IMR-90 (cell line): ENCODE measurements around the gene RNF224. TPM values are rescaled to one million over a fixed set of nuclear protein-coding genes. Genes with fewer than 3 reads are reported as not detected.
A peak's percentile ranks its signal among the peaks of the same experiment; 100 is the strongest.

Source experiments
- ATAC-seq: fragments of 200-7000 bp; cut with Tn5 transposase; 2 replicates; pipeline ENCODE4 v1.9.1; 2020; ENCODE audit warnings: low read depth, mild to moderate bottlenecking, moderate library complexity
- BruUV-seq: library from RNA; stranded (reverse); fragments of 400-500 nt; replicated peaks from 2 replicates; lab custom pipeline; 2021; lab: Mats Ljungman, UMichigan
- CTCF ChIA-PET: fragments of 300-600 bp; formaldehyde crosslinking; extraction: SDS; loops from one replicate; lab custom pipeline; 2021; ENCODE audit warnings: antibody characterized with exemption; lab: Yijun Ruan, JAX
- POLR2A ChIA-PET: fragments of 300-600 bp; sonication (Branson Sonifier 250); formaldehyde crosslinking; loops from one replicate; lab custom pipeline; 2022; ENCODE audit warnings: antibody characterized with exemption; ENCODE audit not compliant: unreplicated experiment; lab: Charles Lee
- DNase-seq: peaks from one replicate; pipeline ENCODE4 v3.0.0; 2013
- H2AFZ ChIP-seq: replicated peaks from 2 replicates; pipeline ENCODE3; 2013; ENCODE audit warnings: low read length, mild to moderate bottlenecking; ENCODE audit not compliant: poor library complexity
- H2AK5ac ChIP-seq: 2 replicates; pipeline ENCODE4 v1.6.1; 2013; ENCODE audit warnings: low read depth, low read length, inconsistent platforms
- H2AK9ac ChIP-seq: replicated peaks from 2 replicates; pipeline ENCODE3; 2013; ENCODE audit warnings: mild to moderate bottlenecking, low read depth, low read length, moderate library complexity; ENCODE audit not compliant: poor library complexity
- H2BK120ac ChIP-seq: 2 replicates; pipeline ENCODE4 v1.6.1; 2013; ENCODE audit warnings: low read depth, low read length, inconsistent platforms
- H2BK15ac ChIP-seq: 3 replicates; pipeline ENCODE4 v1.6.1; 2013; ENCODE audit warnings: low read depth, low read length, inconsistent platforms
- H2BK20ac ChIP-seq: 2 replicates; pipeline ENCODE4 v1.6.1; 2013; ENCODE audit warnings: low read depth, mild to moderate bottlenecking, inconsistent platforms, low read length, moderate library complexity
- H2BK5ac ChIP-seq: 2 replicates; pipeline ENCODE4 v1.6.1; 2013; ENCODE audit warnings: mild to moderate bottlenecking, low read depth, low read length, inconsistent platforms; ENCODE audit not compliant: poor library complexity, severe bottlenecking
- H3K14ac ChIP-seq: replicated peaks from 2 replicates; pipeline ENCODE4 v1.6.1; 2013; ENCODE audit warnings: low read depth, low read length, inconsistent platforms
- H3K18ac ChIP-seq: 2 replicates; pipeline ENCODE4 v1.6.1; 2013; ENCODE audit warnings: low read depth, low read length, control low read depth
- H3K23ac ChIP-seq: 2 replicates; pipeline ENCODE4 v1.6.1; 2013; ENCODE audit warnings: low read depth, low read length, inconsistent platforms
- H3K27ac ChIP-seq: 2 replicates; pipeline ENCODE4 v1.5.1; 2013; ENCODE audit warnings: mild to moderate bottlenecking, control low read depth, low read length; ENCODE audit not compliant: insufficient read depth
- H3K27me3 ChIP-seq: 2 replicates; pipeline ENCODE4 v1.6.1; 2013; ENCODE audit warnings: low read length; ENCODE audit not compliant: control insufficient read depth, insufficient read depth
- H3K36me3 ChIP-seq: 2 replicates; pipeline ENCODE4 v1.6.1; 2013; ENCODE audit warnings: low read length, mixed read lengths; ENCODE audit not compliant: control insufficient read depth, insufficient read depth
- H3K4ac ChIP-seq: 2 replicates; pipeline ENCODE4 v1.6.1; 2013; ENCODE audit warnings: low read depth, low read length, inconsistent platforms
- H3K4me1 ChIP-seq: 2 replicates; pipeline ENCODE4 v1.6.1; 2013; ENCODE audit warnings: low read length, mixed read lengths; ENCODE audit not compliant: control insufficient read depth, insufficient read depth
- H3K4me2 ChIP-seq: 2 replicates; pipeline ENCODE4 v1.6.1; 2013; ENCODE audit warnings: low read depth, mild to moderate bottlenecking, control low read depth, low read length, moderate library complexity
- H3K4me3 ChIP-seq: 2 replicates; pipeline ENCODE4 v1.5.1; 2013; ENCODE audit warnings: low read depth, mild to moderate bottlenecking, control low read depth, low read length, moderate library complexity; ENCODE audit not compliant: insufficient read depth
- H3K56ac ChIP-seq: 2 replicates; pipeline ENCODE4 v1.6.1; 2013; ENCODE audit warnings: low read length, inconsistent platforms; ENCODE audit not compliant: insufficient read depth; ENCODE audit errors: extremely low read depth
- H3K79me1 ChIP-seq, 2 experiments: 2 replicates each; pipeline ENCODE4 v1.6.1; 2013; ENCODE audit warnings: low read length in 2 of 2, inconsistent platforms in 1 of 2, low read depth in 1 of 2
- H3K9ac ChIP-seq: 2 replicates; pipeline ENCODE4 v1.6.1; 2013; ENCODE audit warnings: low read depth, low read length, control low read depth
- H3K9me1 ChIP-seq: 2 replicates; pipeline ENCODE4 v1.6.1; 2013; ENCODE audit warnings: low read length, inconsistent platforms; ENCODE audit not compliant: insufficient read depth
- H3K9me3 ChIP-seq: 2 replicates; pipeline ENCODE4 v1.6.1; 2013; ENCODE audit warnings: low read length; ENCODE audit not compliant: control insufficient read depth, insufficient read depth
- H4K20me1 ChIP-seq: 2 replicates; pipeline ENCODE4 v1.6.1; 2013; ENCODE audit warnings: low read length, inconsistent platforms; ENCODE audit not compliant: insufficient read depth
- H4K5ac ChIP-seq: 2 replicates; pipeline ENCODE4 v1.6.1; 2013; ENCODE audit warnings: mild to moderate bottlenecking, low read depth, low read length, control low read depth
- H4K8ac ChIP-seq, 2 experiments: 2 replicates each; pipeline ENCODE4 v1.6.1; 2013; ENCODE audit warnings: low read depth in 2 of 2, low read length in 2 of 2, control low read depth in 1 of 2, inconsistent platforms in 1 of 2
- H4K91ac ChIP-seq: 2 replicates; pipeline ENCODE4 v1.6.1; 2013; ENCODE audit warnings: low read depth, low read length, inconsistent platforms; ENCODE audit not compliant: insufficient read depth
- BHLHE40 ChIP-seq: fragments of 150-350 bp; IDR thresholded peaks from 2 replicates; pipeline ENCODE4 v1.6.1; 2016; ENCODE audit warnings: mild to moderate bottlenecking, low read depth, low read length
- CEBPB ChIP-seq: IDR thresholded peaks from 2 replicates; pipeline ENCODE4 v1.6.1; 2012; ENCODE audit warnings: low read depth, low read length, improper control_type of control experiment
- CHD1 ChIP-seq: IDR thresholded peaks from 2 replicates; pipeline ENCODE4 v1.6.1; 2012; ENCODE audit warnings: low read depth, low read length, improper control_type of control experiment
- CTCF ChIP-seq: conservative IDR thresholded peaks from 2 replicates; pipeline ENCODE4 v1.5.1; 2012; ENCODE audit warnings: mild to moderate bottlenecking, low read depth, low read length, improper control_type of control experiment
- ELK1 ChIP-seq: fragments of 150-350 bp; IDR thresholded peaks from 2 replicates; pipeline ENCODE4 v1.6.1; 2016; ENCODE audit warnings: low read depth, mild to moderate bottlenecking, low read length, moderate library complexity, borderline replicate concordance
- MXI1 ChIP-seq: IDR thresholded peaks from 2 replicates; pipeline ENCODE4 v1.6.1; 2012; ENCODE audit warnings: low read depth, mild to moderate bottlenecking, low read length, moderate library complexity, borderline replicate concordance
- NFE2L2 ChIP-seq: fragments of 150-350 bp; IDR thresholded peaks from 2 replicates; pipeline ENCODE4 v1.6.1; 2016; ENCODE audit warnings: low read depth, mild to moderate bottlenecking, low read length
- RAD21 ChIP-seq: IDR thresholded peaks from 2 replicates; pipeline ENCODE4 v1.6.1; 2012; ENCODE audit warnings: low read length, improper control_type of control experiment
- RCOR1 ChIP-seq: IDR thresholded peaks from 2 replicates; pipeline ENCODE4 v1.6.1; 2012; ENCODE audit warnings: mild to moderate bottlenecking, low read length, improper control_type of control experiment; ENCODE audit not compliant: insufficient replicate concordance
- RFX5 ChIP-seq: IDR thresholded peaks from 2 replicates; pipeline ENCODE4 v1.8.0; 2012; ENCODE audit warnings: low read depth, mild to moderate bottlenecking, low read length, moderate library complexity
- WGBS, 2 experiments: methylation state at CpG; one replicate each; pipeline versions ENCODE4 v1.1.5 to v1.1.7; 2013; ENCODE audit warnings: missing lambda C conversion rate in 2 of 2; ENCODE audit not compliant: insufficient read length in 1 of 2; ENCODE audit errors: extremely low coverage in 2 of 2; 5-methylcytosine and 5-hydroxymethylcytosine counted together
- dilution Hi-C: fragments of 300-500 bp; cut with HindIII; formaldehyde crosslinking; loops from one replicate; pipeline ENCODE4 v1.14.3; 2018; ENCODE audit warnings: low sequenced_read_pairs; ENCODE audit not compliant: unreplicated experiment
- in situ Hi-C: fragments of 300-500 bp; cut with MboI; formaldehyde crosslinking; loops from 3 replicates; pipeline ENCODE4 v1.14.3; 2019; ENCODE audit warnings: low sequenced_read_pairs, inconsistent platforms, mixed read lengths
- intact Hi-C: fragments of 100-400 bp; cut with micrococcal nuclease; formaldehyde crosslinking; loops from 2 replicates; pipeline ENCODE4 v1.10.0; 2022
- polyA plus RNA-seq, 3 experiments: library from polyadenylated mRNA; depleted of rRNA; stranded (reverse); fragments of >200 nt; gene quantifications; 2 replicates each; pipeline ENCODE4 v1.2.3, GENCODE V29; 2012; ENCODE audit warnings: low replicate concordance in 1 of 3
- total RNA-seq: library from RNA; depleted of rRNA; stranded (reverse); fragments of >200 nt; gene quantifications from 2 replicates; pipeline ENCODE4 v1.2.3, GENCODE V29; 2012

RNF224 gene
- total and polyA plus RNA-seq, 2 of the 4 experiments (the other 2 are of a cell fraction), result not detected

- H3K56ac ChIP-seq, result no peak overlapping the region
- no peak overlapping the region for H3K4me3 ChIP-seq
- no peak for TF ChIP-seq CTCF
- no peak for TF ChIP-seq CEBPB
- TF ChIP-seq RAD21, result no peak
- TF ChIP-seq BHLHE40, result no peak
- no peak for TF ChIP-seq RFX5
- no peak for TF ChIP-seq MXI1
- no peak for TF ChIP-seq ELK1
- no peak for TF ChIP-seq CHD1
- TF ChIP-seq RCOR1, result no peak
- no peak for TF ChIP-seq NFE2L2
- no peak overlapping the region for H2BK20ac ChIP-seq
- dilution Hi-C loops (no loop called here), in situ Hi-C loops (no loop called here), intact Hi-C loops (no loop called here)
- H3K27ac ChIP-seq, result no peak overlapping the region
- peak overlapping the region; percentile 51; the same call in 1 of the 2 replicates for H3K23ac ChIP-seq
- peak overlapping the region; percentile 69; the same call in 1 of the 2 replicates for H3K4me2 ChIP-seq
- DNase-seq, result no peak
- no peak overlapping the region for H2BK15ac ChIP-seq
- no TSS peak for BruUV-seq
- peaks cover 17% of the 10 kb centered on the region for H3K4me1 ChIP-seq
- no peak for ATAC-seq
- H3K27me3 ChIP-seq, result no peaks in the 10 kb centered on the region
- H3K9me1 ChIP-seq, result 0 out of 2 replicates have a peak, but pooled peaks cover 2% of the 10 kb centered on the region
- 89% methylated on average over 12 of the region's 19 CpGs; no CpG with 5 or more reads in 1 of the 2 experiments for WGBS, 2 experiments
- H2AK5ac ChIP-seq, result no peak overlapping the region
- no peak overlapping the region for H3K14ac ChIP-seq
- no peaks in the 10 kb centered on the region for H3K9me3 ChIP-seq
- H3K4ac ChIP-seq, result no peak overlapping the region
- no peak overlapping the region for H4K8ac ChIP-seq
- H3K79me1 ChIP-seq, result peaks cover 9 to 77% of the 10 kb centered on the region in 2 experiments
- no peak overlapping the region for H2AFZ ChIP-seq
- POLR2A ChIA-PET, result interaction anchor here (1.3 kb wide), 2 partner anchors 9 to 43 kb away, joined by 3 to 4 read pairs; partner anchors contain the start of genes SSNA1 and TUBB4B
- H3K36me3 ChIP-seq, result no peaks in the 10 kb centered on the region
- H2BK5ac ChIP-seq, result no peak overlapping the region
- peaks cover 34% of the 10 kb centered on the region for H4K20me1 ChIP-seq
- H3K9ac ChIP-seq, result no peak overlapping the region
- H2BK120ac ChIP-seq, result no peak overlapping the region
- CTCF ChIA-PET, result no interaction called here
- no peak overlapping the region for H4K5ac ChIP-seq
- no peak overlapping the region for H4K91ac ChIP-seq
- no peak overlapping the region for H3K18ac ChIP-seq
- peak overlapping the region; percentile 89 for H2AK9ac ChIP-seq
These were observed 29.0 kb upstream of the RNF224 start for GRCh38 chr9:137198051-137198901.
